Left hindlimb (tissue), 1 donor: ENCODE results near the gene PIP4P1.
"Not testable (repeated sequence)": the region's sequence is repeated elsewhere in the genome, so short reads cannot be mapped to it uniquely, and the experiment has no call there.

Source experiments
- DNase-seq: peaks from one replicate; pipeline ENCODE4 v3.0.0-alpha.2; 2018

The PIP4P1 gene

GRCh38 chr14:20461225-20462141, at the start of gene PIP4P1:
TSS of gene PIP4P1 (minus strand) at chr14:20461434. CDS start at chr14:20461325, 109 bp downstream.
- peak; percentile 99 for DNase-seq

GRCh38 chr14:20508367-20508766, 47.1 kb upstream of the PIP4P1 start:
- DNase-seq, result no peak

- DNase-seq, result not testable (repeated sequence)
These were observed 46.3 kb upstream of the PIP4P1 start for GRCh38 chr14:20507537-20507936.

GRCh38 chr14:20506752-20507151, 45.5 kb upstream of the PIP4P1 start:
- DNase-seq, result not testable (repeated sequence)

- not testable (repeated sequence) for DNase-seq
These were observed 45.0 kb upstream of the PIP4P1 start for GRCh38 chr14:20506276-20506675.

GRCh38 chr14:20503898-20504297, 42.7 kb upstream of the PIP4P1 start:
- DNase-seq, result no peak

- no peak for DNase-seq
These were observed 40.1 kb upstream of the PIP4P1 start for GRCh38 chr14:20501346-20501745.

- no peak for DNase-seq
These were observed 38.6 kb upstream of the PIP4P1 start for GRCh38 chr14:20499881-20500280.

GRCh38 chr14:20499108-20499507, 37.9 kb upstream of the PIP4P1 start:
- DNase-seq, result no peak

- DNase-seq, result no peak
These were observed 37.4 kb upstream of the PIP4P1 start for GRCh38 chr14:20498622-20499021.

GRCh38 chr14:20494935-20495766, 33.9 kb upstream of the PIP4P1 start:
- DNase-seq, result no peak

- DNase-seq, result no peak
These were observed 32.4 kb upstream of the PIP4P1 start for GRCh38 chr14:20493634-20494033.

GRCh38 chr14:20492486-20492885, 31.3 kb upstream of the PIP4P1 start:
- no peak for DNase-seq

- no peak for DNase-seq
These were observed 29.3 kb upstream of the PIP4P1 start for GRCh38 chr14:20490563-20490962.

GRCh38 chr14:20489093-20489994, 28.1 kb upstream of the PIP4P1 start:
- DNase-seq, result no peak

GRCh38 chr14:20487396-20487725, 26.1 kb upstream of the PIP4P1 start:
- no peak for DNase-seq

- DNase-seq, result no peak
These were observed 25.6 kb upstream of the PIP4P1 start for GRCh38 chr14:20486684-20487395.

GRCh38 chr14:20485900-20486299, 24.7 kb upstream of the PIP4P1 start:
- DNase-seq, result no peak

GRCh38 chr14:20482382-20482781, 21.1 kb upstream of the PIP4P1 start:
- no peak for DNase-seq

GRCh38 chr14:20478894-20479293, 17.7 kb upstream of the PIP4P1 start:
- no peak for DNase-seq

- DNase-seq, result no peak
These were observed 16.1 kb upstream of the PIP4P1 start for GRCh38 chr14:20477211-20477876.

- no peak for DNase-seq
These were observed 15.5 kb upstream of the PIP4P1 start for GRCh38 chr14:20476776-20477175.
